Fibroblast of villous mesenchyme (primary cell): ENCODE measurements around the gene CHPT1. TPM values are rescaled to one million over a fixed set of nuclear protein-coding genes. Genes with fewer than 3 reads are reported as not detected.

Experiments
- DNase-seq: peaks from one replicate; pipeline ENCODE4 v3.0.0-alpha.2; 2010; ENCODE audit warnings: low read depth
- H3K4me3 ChIP-seq: 2 replicates; pipeline ENCODE4 v1.5.1; 2011; ENCODE audit warnings: low read depth, mild to moderate bottlenecking, low read length
- total RNA-seq: library from RNA; depleted of rRNA; stranded (reverse); fragments of >200 nt; gene quantifications from 2 replicates; pipeline ENCODE4 v1.2.3, GENCODE V29; 2012
- TF ChIP-seq, protein P1 (sequence below): IDR thresholded peaks from 2 replicates; pipeline ENCODE4 v1.5.1; 2012; ENCODE audit warnings: low read depth, mild to moderate bottlenecking, low read length; ENCODE audit not compliant: insufficient read depth

The CHPT1 gene
- total RNA-seq, 1 donor, result 35.4 TPM

DNA sequence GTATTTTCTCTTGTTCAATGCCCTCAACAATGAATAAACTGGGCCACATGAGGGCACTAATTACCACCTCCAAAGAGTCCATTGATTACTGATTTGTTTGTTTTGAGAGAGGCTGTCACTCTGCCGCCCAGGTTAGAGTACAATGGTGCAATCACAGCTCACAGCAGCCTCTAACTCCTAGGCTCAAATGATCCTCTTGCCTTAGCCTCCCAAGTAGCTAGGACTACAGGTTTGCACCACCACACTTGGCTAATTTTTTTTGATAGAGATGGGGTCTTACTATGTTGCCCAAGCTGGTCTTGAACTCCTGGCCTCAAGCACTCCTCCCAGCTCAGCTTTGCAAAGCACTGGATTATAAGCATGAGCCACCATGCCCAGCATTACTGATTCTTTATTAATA lies 70.1 kb downstream of the CHPT1 start:
- no peak overlapping the region for H3K4me3 ChIP-seq
- TF ChIP-seq, protein P1, sequence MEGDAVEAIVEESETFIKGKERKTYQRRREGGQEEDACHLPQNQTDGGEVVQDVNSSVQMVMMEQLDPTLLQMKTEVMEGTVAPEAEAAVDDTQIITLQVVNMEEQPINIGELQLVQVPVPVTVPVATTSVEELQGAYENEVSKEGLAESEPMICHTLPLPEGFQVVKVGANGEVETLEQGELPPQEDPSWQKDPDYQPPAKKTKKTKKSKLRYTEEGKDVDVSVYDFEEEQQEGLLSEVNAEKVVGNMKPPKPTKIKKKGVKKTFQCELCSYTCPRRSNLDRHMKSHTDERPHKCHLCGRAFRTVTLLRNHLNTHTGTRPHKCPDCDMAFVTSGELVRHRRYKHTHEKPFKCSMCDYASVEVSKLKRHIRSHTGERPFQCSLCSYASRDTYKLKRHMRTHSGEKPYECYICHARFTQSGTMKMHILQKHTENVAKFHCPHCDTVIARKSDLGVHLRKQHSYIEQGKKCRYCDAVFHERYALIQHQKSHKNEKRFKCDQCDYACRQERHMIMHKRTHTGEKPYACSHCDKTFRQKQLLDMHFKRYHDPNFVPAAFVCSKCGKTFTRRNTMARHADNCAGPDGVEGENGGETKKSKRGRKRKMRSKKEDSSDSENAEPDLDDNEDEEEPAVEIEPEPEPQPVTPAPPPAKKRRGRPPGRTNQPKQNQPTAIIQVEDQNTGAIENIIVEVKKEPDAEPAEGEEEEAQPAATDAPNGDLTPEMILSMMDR, result no peak
- no peak for DNase-seq

DNA sequence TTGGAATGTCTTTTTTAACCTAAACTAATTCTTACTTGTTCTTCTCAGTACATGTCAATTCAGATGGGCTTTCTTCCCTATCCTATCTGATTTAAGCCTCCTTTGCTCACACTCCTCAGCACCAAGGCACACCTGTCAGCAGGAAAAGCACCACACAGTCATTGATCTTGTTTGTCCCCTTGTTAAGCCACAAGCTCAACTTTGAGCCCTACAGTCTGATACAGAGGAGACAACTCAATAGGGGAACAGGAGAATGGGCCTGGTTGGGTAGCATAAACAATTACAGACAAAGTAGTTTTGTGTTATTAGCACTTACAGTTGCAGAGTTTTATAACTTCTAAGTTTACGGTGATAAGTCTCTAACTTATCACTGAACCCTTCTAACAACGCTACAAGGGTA lies 71.3 kb downstream of the CHPT1 start:
- TF ChIP-seq, protein P1, result no peak
- H3K4me3 ChIP-seq, result no peak overlapping the region
- DNase-seq, result no peak

DNA sequence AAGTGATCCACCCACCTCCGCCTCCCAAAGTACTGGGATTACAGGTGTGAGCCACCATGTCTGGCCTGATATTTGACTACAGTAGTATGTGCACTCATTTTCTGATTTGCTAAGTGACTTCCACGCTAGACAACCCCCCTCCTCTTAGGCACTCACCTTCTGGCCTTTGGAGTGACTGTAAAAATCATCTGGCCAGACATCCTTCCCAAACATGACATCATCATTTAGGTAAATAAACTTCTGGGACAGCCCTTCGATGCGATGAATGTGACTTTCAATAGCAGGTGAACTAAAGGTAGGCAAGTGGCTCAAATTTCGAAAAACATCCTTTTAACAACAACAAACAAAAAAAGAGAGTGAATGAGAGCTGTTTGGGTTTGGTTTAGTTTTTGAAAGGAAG lies 72.4 kb downstream of the CHPT1 start:
- no peak overlapping the region for H3K4me3 ChIP-seq
- DNase-seq, result no peak
- TF ChIP-seq, protein P1, result no peak

GRCh38 chr12:101772012-101772775 lies 74.8 kb downstream of the CHPT1 start:
- peak; percentile 20 for DNase-seq
- TF ChIP-seq, protein P1, result no peak
- H3K4me3 ChIP-seq, result no peak overlapping the region

- H3K4me3 ChIP-seq, result no peak overlapping the region
- TF ChIP-seq, protein P1, result peak; percentile 93
These were observed 76.3 kb downstream of the CHPT1 start for GRCh38 chr12:101773650-101774162.

DNA sequence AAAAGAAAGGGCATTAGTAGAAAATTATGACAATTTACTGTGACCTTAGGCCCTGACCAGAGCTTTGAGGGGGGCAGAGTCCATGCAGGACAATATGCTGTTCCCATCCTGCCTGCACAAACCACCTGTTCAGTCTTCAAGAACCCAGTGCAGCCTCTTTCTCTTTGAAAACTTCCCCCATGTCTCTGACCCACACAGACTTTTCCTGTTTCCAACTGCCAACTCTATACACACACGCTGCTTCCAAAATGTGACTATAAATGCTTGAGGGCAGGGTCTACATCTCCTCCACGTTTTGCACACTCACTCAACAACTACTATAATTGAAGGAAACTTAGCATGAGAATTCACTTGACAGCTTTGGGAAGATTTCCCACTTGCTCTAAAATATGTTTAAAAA lies 78.4 kb downstream of the CHPT1 start:
- DNase-seq, result no peak

More at GRCh38 chr12:101773650-101774162, 76.3 kb downstream of the CHPT1 start:
- DNase-seq, result peak; percentile 81

More for the DNA sequence above, 78.4 kb downstream of the CHPT1 start:
- H3K4me3 ChIP-seq, result no peak overlapping the region
- TF ChIP-seq, protein P1, result no peak
